Measurements from ENCODE around the gene RAPH1.

- no peak for TF ChIP-seq ATF3 (IDR thresholded peaks at IDR 0.05)
- TF ChIP-seq ATF3 (CRISPR knock-in tag; conservative IDR thresholded peaks at IDR 0.05) = no peak
- no peak for TF ChIP-seq SMAD2 (IDR thresholded peaks at IDR 0.05; ENCODE audit: low read depth, low read length)
- TF ChIP-seq POLR2AphosphoS5 (IDR thresholded peaks at IDR 0.05; ENCODE audit: control insufficient read depth, insufficient read depth, low read depth, low read length) = no peak
Observed at GRCh38 chr2:203547356-203547755, 12.3 kb upstream of the RAPH1 start.

All from K562 (cell line).